ENCODE results near the gene MPHOSPH9. TPM values are rescaled to one million over a fixed set of nuclear protein-coding genes. Genes with fewer than 3 reads are reported as not detected.

Gene MPHOSPH9
- total and polyA plus RNA-seq, 2 donors (not counting 1 experiment from before 2014, with no cell fraction given), result 17.2 to 50.5 TPM

- TF ChIP-seq CTCF (conservative IDR thresholded peaks at IDR 0.05 in 1 of 2, IDR thresholded peaks at IDR 0.05 in 1 of 2; ENCODE audit: low read depth in 1 of 2, low read length in 2 of 2), result no peak
- TF ChIP-seq EZH2 (IDR thresholded peaks at IDR 0.05; ENCODE audit: low read length, missing control alignments), result no peak
- Histone ChIP-seq H4K20me1 (ENCODE audit: control insufficient read depth, extremely low read depth, insufficient read depth, low read length) (no peaks in the 10 kb centered on the region), H3K9me3 (ENCODE audit: control insufficient read depth, insufficient read depth, low read depth, low read length) (no peaks in the 10 kb centered on the region), H3K4me1 (ENCODE audit: control insufficient read depth, extremely low read depth, insufficient read depth, low read length) (peaks cover 9% of the 10 kb centered on the region), H3K36me3 (ENCODE audit: control insufficient read depth, insufficient read depth, low read length) (peaks cover 18% of the 10 kb centered on the region), H3K4me2 (ENCODE audit: extremely low read depth, insufficient read depth, low read length) (peak overlapping the region; percentile 100), H3K27me3 (ENCODE audit: control insufficient read depth, insufficient read depth, low read length) (no peaks in the 10 kb centered on the region), H2AFZ (ENCODE audit: low read length) (peak overlapping the region; percentile 14), H3K9ac (ENCODE audit: insufficient read depth, low read length) (peak overlapping the region; percentile 82), H3K79me2 (ENCODE audit: control insufficient read depth, insufficient read depth, low read length) (peaks cover 48% of the 10 kb centered on the region), H3K4me3 (replicated peaks in 1 of 4; ENCODE audit: control extremely low read depth in 1 of 4, insufficient read depth in 1 of 4, low read depth in 3 of 4, low read length in 4 of 4) (peak overlapping the region; percentile 82 to 92 (median 90)), H3K27ac (ENCODE audit: insufficient read depth, low read length) (peak overlapping the region; percentile 92)
- DNase-seq (ENCODE audit: low read depth in 2 of 2), result peak; percentile 32 to 47
These were observed 37.5 kb upstream of the MPHOSPH9 start for GRCh38 chr12:123270214-123271000.

GRCh38 chr12:123269896-123270213, 36.9 kb upstream of the MPHOSPH9 start:
- H3K27me3 ChIP-seq (ENCODE audit: control insufficient read depth, insufficient read depth, low read length), result no peaks in the 10 kb centered on the region
- H3K4me1 ChIP-seq (ENCODE audit: control insufficient read depth, extremely low read depth, insufficient read depth, low read length), result peaks cover 9% of the 10 kb centered on the region
- no peaks in the 10 kb centered on the region for H4K20me1 ChIP-seq (ENCODE audit: control insufficient read depth, extremely low read depth, insufficient read depth, low read length)
- peak overlapping the region; percentile 92 for H3K27ac ChIP-seq (ENCODE audit: insufficient read depth, low read length)
- H3K4me2 ChIP-seq (ENCODE audit: extremely low read depth, insufficient read depth, low read length), result peak overlapping the region; percentile 100
- peak overlapping the region; percentile 82 for H3K9ac ChIP-seq (ENCODE audit: insufficient read depth, low read length)
- peak overlapping the region; percentile 14 for H2AFZ ChIP-seq (ENCODE audit: low read length)
- peaks cover 18% of the 10 kb centered on the region for H3K36me3 ChIP-seq (ENCODE audit: control insufficient read depth, insufficient read depth, low read length)
- peak overlapping the region; percentile 82 to 92 (median 90) for H3K4me3 ChIP-seq (replicated peaks in 1 of 4; ENCODE audit: control extremely low read depth in 1 of 4, insufficient read depth in 1 of 4, low read depth in 3 of 4, low read length in 4 of 4)
- TF ChIP-seq EZH2 (IDR thresholded peaks at IDR 0.05; ENCODE audit: low read length, missing control alignments), result no peak
- no peak for TF ChIP-seq CTCF (conservative IDR thresholded peaks at IDR 0.05 in 1 of 2, IDR thresholded peaks at IDR 0.05 in 1 of 2; ENCODE audit: low read depth in 1 of 2, low read length in 2 of 2)
- H3K79me2 ChIP-seq (ENCODE audit: control insufficient read depth, insufficient read depth, low read length), result peaks cover 50% of the 10 kb centered on the region
- no peak for DNase-seq (ENCODE audit: low read depth in 2 of 2)
- no peaks in the 10 kb centered on the region for H3K9me3 ChIP-seq (ENCODE audit: control insufficient read depth, insufficient read depth, low read depth, low read length)

GRCh38 chr12:123269395-123269892, 36.5 kb upstream of the MPHOSPH9 start:
- peak overlapping the region; percentile 68 for H2AFZ ChIP-seq (ENCODE audit: low read length)

More at GRCh38 chr12:123269395-123269892, 36.5 kb upstream of the MPHOSPH9 start:
- TF ChIP-seq EZH2 (IDR thresholded peaks at IDR 0.05; ENCODE audit: low read length, missing control alignments), result no peak
- TF ChIP-seq CTCF (conservative IDR thresholded peaks at IDR 0.05 in 1 of 2, IDR thresholded peaks at IDR 0.05 in 1 of 2; ENCODE audit: low read depth in 1 of 2, low read length in 2 of 2), result no peak
- Histone ChIP-seq H3K79me2 (ENCODE audit: control insufficient read depth, insufficient read depth, low read length) (peaks cover 53% of the 10 kb centered on the region), H3K27me3 (ENCODE audit: control insufficient read depth, insufficient read depth, low read length) (no peaks in the 10 kb centered on the region), H3K9ac (ENCODE audit: insufficient read depth, low read length) (peak overlapping the region; percentile 82), H3K4me2 (ENCODE audit: extremely low read depth, insufficient read depth, low read length) (peak overlapping the region; percentile 100), H3K36me3 (ENCODE audit: control insufficient read depth, insufficient read depth, low read length) (peaks cover 21% of the 10 kb centered on the region), H4K20me1 (ENCODE audit: control insufficient read depth, extremely low read depth, insufficient read depth, low read length) (no peaks in the 10 kb centered on the region), H3K9me3 (ENCODE audit: control insufficient read depth, insufficient read depth, low read depth, low read length) (no peaks in the 10 kb centered on the region), H3K4me1 (ENCODE audit: control insufficient read depth, extremely low read depth, insufficient read depth, low read length) (peaks cover 9% of the 10 kb centered on the region), H3K4me3 (replicated peaks in 1 of 4; ENCODE audit: control extremely low read depth in 1 of 4, insufficient read depth in 1 of 4, low read depth in 3 of 4, low read length in 4 of 4) (peak overlapping the region; percentile 82 to 92 (median 90)), H3K27ac (ENCODE audit: insufficient read depth, low read length) (peak overlapping the region; percentile 92)
- peak; percentile 64 to 80 for DNase-seq (ENCODE audit: low read depth in 2 of 2)
